Measurements from ENCODE around the gene MEMO1. TPM values are rescaled to one million over a fixed set of nuclear protein-coding genes. Genes with fewer than 3 reads are reported as not detected.

MEMO1 gene
- 26.2 and 27.2 TPM in 2 replicates for total RNA-seq

GRCh38 chr2:32010670-32011484 lies at the start of gene MEMO1:
MEMO1 (minus strand) TSS chr2:32011008; CDS start chr2:32010247, 761 bp downstream.

GRCh38 chr2:32039447-32040219 lies 28.8 kb upstream of the MEMO1 start, which contains the start of gene DPY30:
DPY30 (minus strand) TSS chr2:32039805; CDS start chr2:32039456, 349 bp downstream.

Other genes starting within 250 kb of the MEMO1 start
- 38.7 and 49.9 TPM in 2 replicates for gene DPY30, start 28.8 kb upstream of the MEMO1 start, total RNA-seq
- gene SPAST, start 52.5 kb upstream of the MEMO1 start, total RNA-seq: 20.1 and 22.6 TPM in 2 replicates
- gene SLC30A6, start 154.9 kb upstream of the MEMO1 start, total RNA-seq: 19.3 and 20.8 TPM in 2 replicates

Measured in smooth muscle cell of bladder (primary cell).